Natural killer cell treated with Interleukin-12 subunit alpha and Interleukin-12 subunit beta and Interleukin-15 and Interleukin-18, amount 100 ng/mL, for 72 hours (primary cell): ENCODE results near the gene NWD2. TPM values are rescaled to one million over a fixed set of nuclear protein-coding genes. Genes with fewer than 3 reads are reported as not detected.
"Not testable (repeated sequence)": the region's sequence is repeated elsewhere in the genome, so short reads cannot be mapped to it uniquely, and the experiment has no call there.

Experiments used
- ATAC-seq, 2 donors: fragments of 150-1000 bp; cut with Tn5 transposase in 1 of 2; sonication (Bioruptor Pico), chemical (Tn5 transposase) in 1 of 2; 2 replicates each; pipeline ENCODE4 v1.10.0; 2021
- DNase-seq: peaks from one replicate; pipeline ENCODE4 v3.0.0; 2022; ENCODE audit warnings: low spot score
- H3K27ac Mint-ChIP-seq, 2 donors: 1 replicate in 1 of 2; 2 replicates in 1 of 2; pipeline ENCODE4 v1.8.0; 2022; ENCODE audit warnings: mixed read lengths in 2 of 2, mild to moderate bottlenecking in 1 of 2, moderate library complexity in 1 of 2
- H3K27me3 Mint-ChIP-seq, 2 donors: 1 replicate in 1 of 2; 2 replicates in 1 of 2; pipeline ENCODE4 v1.8.0; 2022; ENCODE audit warnings: mixed read lengths in 2 of 2
- H3K36me3 Mint-ChIP-seq: one replicate; pipeline ENCODE4 v1.8.0; 2022; ENCODE audit warnings: mixed read lengths
- H3K4me1 Mint-ChIP-seq, 2 donors: 1 replicate in 1 of 2; 2 replicates in 1 of 2; pipeline ENCODE4 v1.8.0; 2022; ENCODE audit warnings: low read depth in 2 of 2, mixed read lengths in 2 of 2, mild to moderate bottlenecking in 1 of 2
- H3K4me3 Mint-ChIP-seq: one replicate; pipeline ENCODE4 v1.8.0; 2022; ENCODE audit warnings: mixed read lengths
- H3K9me3 Mint-ChIP-seq: 2 replicates; pipeline ENCODE4 v1.8.0; 2022; ENCODE audit warnings: mixed read lengths
- total RNA-seq, 2 donors: library from RNA; stranded (reverse); gene quantifications; one replicate each; pipeline ENCODE4 v1.2.3, GENCODE V29; 2022

Gene NWD2, protein sequence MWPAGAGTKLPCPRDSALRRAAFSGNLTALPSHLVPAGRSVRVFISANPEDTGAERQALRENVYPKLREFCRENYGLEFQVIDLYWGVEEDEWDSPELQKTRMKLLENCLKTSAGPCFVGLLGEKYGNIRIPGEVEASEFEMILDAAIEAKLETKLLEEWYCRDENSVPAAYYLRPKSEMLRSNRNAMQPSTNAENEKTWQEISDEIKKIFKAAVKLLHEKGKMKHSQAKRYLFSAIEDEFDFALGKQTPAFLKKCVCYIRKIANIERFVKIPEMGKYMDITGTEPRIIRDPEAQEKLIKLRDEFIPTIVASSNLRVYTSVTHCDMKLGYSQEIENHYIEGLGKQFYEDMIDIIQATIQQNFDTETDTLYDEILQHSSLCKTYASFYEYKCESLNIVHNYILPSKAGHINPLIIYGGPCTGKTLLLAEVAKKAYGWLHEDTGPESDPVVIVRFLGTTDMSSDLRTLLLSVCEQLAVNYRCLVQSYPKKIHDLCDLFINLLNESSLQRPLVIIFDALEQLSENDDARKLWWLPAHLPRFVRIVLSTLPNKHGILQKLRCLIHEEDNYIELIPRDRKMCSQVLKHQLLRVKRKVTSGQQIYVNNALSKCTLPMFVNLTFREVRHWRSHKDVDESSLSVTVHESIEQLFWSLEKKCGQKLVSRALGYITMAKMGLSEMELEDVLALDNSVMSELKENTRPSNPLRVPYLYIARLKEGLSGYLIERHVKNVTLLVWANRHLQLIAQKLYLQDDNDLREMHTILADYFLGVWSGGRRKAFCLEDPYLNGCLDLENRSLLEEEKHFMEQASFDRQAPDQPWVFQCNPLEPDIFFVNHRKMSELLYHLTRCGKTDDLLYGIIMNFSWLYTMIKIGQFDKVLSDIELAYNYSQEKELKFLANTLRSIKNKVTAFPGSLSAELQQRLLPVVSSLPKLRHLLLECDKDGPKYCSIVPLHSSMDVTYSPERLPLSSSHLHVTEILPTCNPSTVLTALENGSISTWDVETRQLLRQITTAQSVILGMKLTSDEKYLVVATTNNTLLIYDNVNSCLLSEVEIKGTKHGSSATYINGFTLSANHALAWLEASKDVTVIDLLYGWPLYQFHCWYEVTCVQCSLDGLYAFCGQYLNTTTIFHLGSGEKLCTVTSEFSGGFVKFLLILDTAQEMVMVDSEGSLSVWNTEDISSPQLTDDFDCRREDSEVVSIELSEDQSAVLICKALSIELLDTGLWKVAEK (N-terminal part only)
- not detected for total RNA-seq

DNA sequence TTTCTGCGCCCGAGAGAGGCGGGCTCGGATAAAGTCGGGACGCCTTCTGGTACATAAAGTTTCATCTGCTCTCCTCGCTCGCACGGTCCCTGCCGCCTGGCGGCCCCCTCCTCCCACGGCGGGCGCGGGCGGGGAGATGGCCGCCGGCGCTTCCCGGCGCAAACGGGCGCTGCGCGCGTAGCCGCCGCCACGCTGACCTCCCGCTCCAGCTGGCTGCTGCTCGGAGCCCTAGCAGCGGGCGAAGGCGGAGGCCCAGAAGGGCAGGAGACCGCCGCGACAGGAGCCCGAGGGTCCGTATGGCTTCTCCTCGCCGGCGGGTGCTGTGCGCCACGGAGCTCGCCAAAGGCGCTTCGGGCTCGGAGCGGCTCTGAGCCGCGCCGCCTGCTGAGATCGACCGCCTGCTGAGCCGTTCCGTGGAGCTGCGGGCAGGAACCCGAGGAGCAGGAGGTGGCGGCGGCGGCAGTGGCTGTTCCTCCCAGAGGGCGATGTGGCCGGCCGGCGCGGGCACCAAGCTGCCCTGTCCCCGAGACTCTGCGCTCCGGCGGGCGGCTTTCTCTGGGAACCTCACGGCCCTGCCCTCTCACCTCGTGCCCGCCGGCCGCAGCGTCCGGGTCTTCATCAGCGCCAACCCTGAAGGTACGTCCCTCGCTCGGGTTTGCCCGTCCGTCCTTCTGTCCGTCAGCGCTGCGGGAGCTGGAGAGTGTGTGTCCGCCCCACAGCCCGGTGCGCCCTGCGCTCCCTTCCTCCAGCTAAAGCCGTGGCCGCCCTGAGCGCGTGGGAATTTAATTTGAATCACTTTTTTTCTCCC, at the start of gene NWD2:
NWD2 (plus strand) TSS at position 161 of the 808 bp plus-strand sequence; CDS start at position 486, 325 bp downstream.
- no peak within 1 kb of the TSS for H3K4me3 Mint-ChIP-seq
- H3K4me1 Mint-ChIP-seq: no peaks in the 10 kb centered on the region
- DNase-seq (no peak), ATAC-seq (no peak)
- H3K9me3 Mint-ChIP-seq: no peaks in the 10 kb centered on the region
- H3K36me3 Mint-ChIP-seq: no peaks in the 10 kb centered on the region
- H3K27me3 Mint-ChIP-seq: peaks cover 20 to 22% of the 10 kb centered on the region in 2 donors
- no peak within 1 kb of the TSS for H3K27ac Mint-ChIP-seq

GRCh38 chr4:37197899-37198298, 46.6 kb upstream of the NWD2 start:
- no peaks in the 10 kb centered on the region for H3K4me1 Mint-ChIP-seq
- no peaks in the 10 kb centered on the region for H3K27me3 Mint-ChIP-seq
- no peak overlapping the region for H3K4me3 Mint-ChIP-seq
- H3K36me3 Mint-ChIP-seq: no peaks in the 10 kb centered on the region
- H3K27ac Mint-ChIP-seq: no peak overlapping the region
- DNase-seq (no peak), ATAC-seq (no peak)
- peaks cover 10% of the 10 kb centered on the region for H3K9me3 Mint-ChIP-seq

- ATAC-seq, H3K4me1 Mint-ChIP-seq, H3K4me3 Mint-ChIP-seq, H3K36me3 Mint-ChIP-seq, H3K27me3 Mint-ChIP-seq, DNase-seq, H3K27ac Mint-ChIP-seq: not testable (repeated sequence)
- peaks cover 18% of the 10 kb centered on the region for H3K9me3 Mint-ChIP-seq
These were observed 39.8 kb upstream of the NWD2 start for GRCh38 chr4:37204740-37205139.

GRCh38 chr4:37216209-37216608, 28.3 kb upstream of the NWD2 start:
- H3K27me3 Mint-ChIP-seq: no peaks in the 10 kb centered on the region
- no peaks in the 10 kb centered on the region for H3K36me3 Mint-ChIP-seq

DNA sequence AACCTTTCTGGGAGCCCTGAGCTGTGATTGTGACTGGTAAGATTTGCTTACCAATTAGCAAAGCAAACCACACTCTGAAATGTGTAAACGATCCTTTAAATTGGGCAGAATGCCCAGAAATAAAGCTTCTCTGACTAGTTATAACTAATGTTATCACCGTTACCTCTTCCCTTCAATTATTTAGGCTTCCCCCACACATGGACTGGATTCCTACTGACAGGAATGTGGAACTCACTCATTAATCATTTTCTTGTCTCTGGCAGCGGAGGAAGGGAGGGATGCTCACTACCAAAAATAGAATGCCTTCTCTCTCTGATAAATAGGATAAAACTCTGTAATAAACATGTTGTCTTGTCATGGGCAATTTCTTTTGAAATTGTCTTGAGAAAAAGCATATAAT, 25.3 kb upstream of the NWD2 start:
- H3K36me3 Mint-ChIP-seq: no peaks in the 10 kb centered on the region
- H3K9me3 Mint-ChIP-seq: no peaks in the 10 kb centered on the region
- ATAC-seq (no peak), DNase-seq (no peak)
- no peak overlapping the region for H3K4me3 Mint-ChIP-seq
- no peaks in the 10 kb centered on the region for H3K27me3 Mint-ChIP-seq
- H3K4me1 Mint-ChIP-seq: no peaks in the 10 kb centered on the region
- H3K27ac Mint-ChIP-seq: no peak overlapping the region

More at GRCh38 chr4:37216209-37216608, 28.3 kb upstream of the NWD2 start:
- H3K27ac Mint-ChIP-seq: no peak overlapping the region
- no peak for DNase-seq
- no peaks in the 10 kb centered on the region for H3K4me1 Mint-ChIP-seq
- H3K4me3 Mint-ChIP-seq: no peak overlapping the region
- ATAC-seq: no peak
- H3K9me3 Mint-ChIP-seq: peaks cover 6% of the 10 kb centered on the region

GRCh38 chr4:37219990-37220389, 24.6 kb upstream of the NWD2 start:
- Mint-ChIP-seq H3K4me1 (no peaks in the 10 kb centered on the region), H3K9me3 (no peaks in the 10 kb centered on the region), H3K4me3 (no peak overlapping the region), H3K27ac (no peak overlapping the region), H3K36me3 (no peaks in the 10 kb centered on the region), H3K27me3 (no peaks in the 10 kb centered on the region)
- no peak for DNase-seq
- no peak for ATAC-seq

- DNase-seq (no peak), ATAC-seq (no peak)
- no peaks in the 10 kb centered on the region for H3K36me3 Mint-ChIP-seq
- H3K27ac Mint-ChIP-seq: no peak overlapping the region
- H3K9me3 Mint-ChIP-seq: no peaks in the 10 kb centered on the region
- H3K4me1 Mint-ChIP-seq: no peaks in the 10 kb centered on the region
- no peaks in the 10 kb centered on the region for H3K27me3 Mint-ChIP-seq
- no peak overlapping the region for H3K4me3 Mint-ChIP-seq
These were observed 23.9 kb upstream of the NWD2 start for GRCh38 chr4:37220685-37221084.

GRCh38 chr4:37223732-37224131, 20.8 kb upstream of the NWD2 start:
- Mint-ChIP-seq H3K4me1 (no peaks in the 10 kb centered on the region), H3K9me3 (no peaks in the 10 kb centered on the region), H3K27ac (no peak overlapping the region), H3K27me3 (no peaks in the 10 kb centered on the region), H3K36me3 (no peaks in the 10 kb centered on the region), H3K4me3 (no peak overlapping the region)
- ATAC-seq (no peak), DNase-seq (no peak)

DNA sequence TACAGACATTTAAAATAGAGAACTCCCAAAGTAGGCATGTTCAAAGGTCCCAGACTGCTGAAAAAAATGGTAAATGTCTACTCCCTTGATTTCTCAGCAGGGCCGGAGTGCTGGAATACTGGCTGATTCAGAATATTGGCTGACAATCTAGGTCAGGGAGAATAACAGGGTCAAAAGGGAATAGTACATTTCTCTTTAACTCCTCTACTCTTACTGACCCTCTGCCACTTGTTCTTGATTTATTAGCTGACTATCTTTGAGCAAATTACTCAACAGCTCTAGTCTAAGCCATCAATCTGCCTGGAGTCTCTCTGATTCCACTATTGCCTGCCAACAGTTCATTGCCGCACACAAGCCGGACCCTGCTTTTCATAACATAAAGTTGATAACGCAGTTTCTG, 19.7 kb upstream of the NWD2 start:
- Mint-ChIP-seq H3K36me3 (no peaks in the 10 kb centered on the region), H3K27me3 (no peaks in the 10 kb centered on the region), H3K27ac (no peak overlapping the region), H3K4me1 (no peaks in the 10 kb centered on the region), H3K9me3 (no peaks in the 10 kb centered on the region), H3K4me3 (no peak overlapping the region)
- ATAC-seq (no peak), DNase-seq (no peak)

- H3K4me1 Mint-ChIP-seq: no peaks in the 10 kb centered on the region
- peaks cover 2% of the 10 kb centered on the region for H3K9me3 Mint-ChIP-seq
- H3K4me3 Mint-ChIP-seq: no peak overlapping the region
- no peak for DNase-seq
- no peak overlapping the region for H3K27ac Mint-ChIP-seq
- no peak for ATAC-seq
- no peaks in the 10 kb centered on the region for H3K27me3 Mint-ChIP-seq
- H3K36me3 Mint-ChIP-seq: no peaks in the 10 kb centered on the region
These were observed 18.8 kb upstream of the NWD2 start for GRCh38 chr4:37225778-37226177.

DNA sequence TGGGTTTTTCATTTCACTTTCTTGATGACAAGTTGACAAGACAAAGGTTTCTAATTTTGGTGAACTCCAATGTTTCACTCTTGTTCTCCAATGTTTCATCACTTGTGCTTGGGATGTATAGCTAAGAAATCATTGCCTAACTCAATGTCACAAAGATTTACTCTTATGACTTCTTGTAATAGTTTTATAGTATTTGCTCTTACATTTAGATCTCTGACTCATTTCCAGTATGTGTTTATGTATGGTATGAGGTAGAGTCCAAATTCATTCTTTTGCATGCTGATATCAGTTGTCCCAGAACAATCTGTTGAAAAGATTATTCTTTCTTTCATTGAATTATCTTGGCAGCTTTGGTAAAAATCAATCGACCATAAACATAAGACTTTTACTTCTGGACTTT, 12.2 kb upstream of the NWD2 start:
- Mint-ChIP-seq H3K36me3 (no peaks in the 10 kb centered on the region), H3K4me3 (no peak overlapping the region), H3K27me3 (no peaks in the 10 kb centered on the region), H3K9me3 (peaks cover 7% of the 10 kb centered on the region), H3K4me1 (no peaks in the 10 kb centered on the region), H3K27ac (no peak overlapping the region)
- no peak for ATAC-seq
- DNase-seq: no peak

DNA sequence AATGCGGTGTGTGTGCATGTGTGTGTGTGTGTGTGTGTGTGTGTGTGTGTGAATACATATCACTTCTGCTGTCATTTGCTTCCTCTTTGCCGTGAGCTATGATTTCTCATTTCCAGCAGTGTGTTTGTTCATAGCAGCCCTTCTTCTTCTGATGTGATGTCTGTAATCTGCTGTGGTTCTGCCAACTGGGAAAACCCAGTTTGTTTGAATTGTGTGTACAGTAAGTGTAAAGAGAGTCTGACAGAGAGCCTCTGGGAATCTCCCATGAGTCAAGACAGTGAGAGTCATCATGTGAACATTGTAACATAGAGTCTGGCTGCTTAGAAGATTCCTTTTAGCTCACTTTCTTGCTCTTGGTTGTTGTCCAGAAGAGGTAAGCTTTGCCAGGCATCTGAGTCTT, 8.4 kb upstream of the NWD2 start:
- Mint-ChIP-seq H3K4me3 (no peak overlapping the region), H3K4me1 (no peaks in the 10 kb centered on the region), H3K36me3 (no peaks in the 10 kb centered on the region), H3K9me3 (peaks cover 5% of the 10 kb centered on the region), H3K27me3 (peaks cover 0 to 6% of the 10 kb centered on the region in 2 donors), H3K27ac (no peak overlapping the region)
- DNase-seq (no peak), ATAC-seq (no peak)

- no peak overlapping the region for H3K4me3 Mint-ChIP-seq
- peaks cover 20 to 23% of the 10 kb centered on the region in 2 donors for H3K27me3 Mint-ChIP-seq
- ATAC-seq (no peak), DNase-seq (no peak)
- no peak overlapping the region for H3K27ac Mint-ChIP-seq
- no peaks in the 10 kb centered on the region for H3K36me3 Mint-ChIP-seq
- no peaks in the 10 kb centered on the region for H3K9me3 Mint-ChIP-seq
- H3K4me1 Mint-ChIP-seq: no peaks in the 10 kb centered on the region
These were observed 2.9 kb upstream of the NWD2 start for GRCh38 chr4:37241647-37242046.
